PC-9 (cell line): ENCODE measurements around the gene EGFR.

Source experiments
- EZH2 ChIP-seq: fragments of 200-600 bp; sonication (generic); IDR thresholded peaks from 2 replicates; pipeline ENCODE4 v1.8.0; 2017; ENCODE audit warnings: antibody characterized with exemption, low read depth
- TF ChIP-seq, protein P1 (sequence below): fragments of 200-600 bp; sonication (generic); conservative IDR thresholded peaks from 2 replicates; pipeline ENCODE4 v1.6.1; 2017; ENCODE audit warnings: mixed run types, antibody characterized with exemption, mild to moderate bottlenecking, moderate library complexity

DNA sequence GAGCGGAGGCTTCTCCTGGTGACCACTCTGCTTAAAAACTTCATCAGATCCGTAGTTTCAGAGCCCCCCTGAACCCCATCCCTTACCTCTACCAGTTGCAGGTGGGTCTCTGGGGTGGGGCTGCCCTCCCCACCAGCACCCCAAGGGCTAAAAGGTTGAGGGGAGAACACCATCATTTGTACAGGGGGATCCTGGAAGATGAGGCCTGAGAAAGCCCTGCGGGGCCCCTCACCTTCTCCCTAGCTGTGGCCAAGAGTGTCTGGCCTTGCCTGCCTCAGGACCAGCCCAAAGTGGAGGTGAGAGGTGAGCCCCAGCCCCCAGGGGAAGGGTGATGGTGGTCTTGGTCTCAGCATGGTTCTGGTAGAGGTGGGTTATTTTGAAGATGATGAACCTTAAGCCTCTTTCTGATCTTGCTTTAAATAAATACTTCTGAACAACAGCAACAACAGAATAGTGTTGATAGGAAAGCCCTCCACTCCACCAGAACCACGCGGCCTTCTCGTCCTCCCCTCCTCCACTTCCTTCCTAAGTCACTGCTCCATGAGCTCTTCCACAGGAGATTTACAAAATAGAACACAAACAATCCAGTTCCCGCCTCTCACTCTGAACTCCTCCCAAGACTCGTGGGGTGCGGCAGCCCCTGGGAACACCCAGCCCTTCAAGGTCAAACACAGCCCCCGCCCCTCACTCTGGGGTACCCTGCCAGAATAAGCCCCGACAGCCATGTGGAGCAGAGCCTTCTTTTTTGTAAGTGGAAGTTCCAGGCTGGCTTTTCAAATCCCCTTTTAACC, 169.1 kb downstream of the EGFR start:
- TF ChIP-seq, protein P1, sequence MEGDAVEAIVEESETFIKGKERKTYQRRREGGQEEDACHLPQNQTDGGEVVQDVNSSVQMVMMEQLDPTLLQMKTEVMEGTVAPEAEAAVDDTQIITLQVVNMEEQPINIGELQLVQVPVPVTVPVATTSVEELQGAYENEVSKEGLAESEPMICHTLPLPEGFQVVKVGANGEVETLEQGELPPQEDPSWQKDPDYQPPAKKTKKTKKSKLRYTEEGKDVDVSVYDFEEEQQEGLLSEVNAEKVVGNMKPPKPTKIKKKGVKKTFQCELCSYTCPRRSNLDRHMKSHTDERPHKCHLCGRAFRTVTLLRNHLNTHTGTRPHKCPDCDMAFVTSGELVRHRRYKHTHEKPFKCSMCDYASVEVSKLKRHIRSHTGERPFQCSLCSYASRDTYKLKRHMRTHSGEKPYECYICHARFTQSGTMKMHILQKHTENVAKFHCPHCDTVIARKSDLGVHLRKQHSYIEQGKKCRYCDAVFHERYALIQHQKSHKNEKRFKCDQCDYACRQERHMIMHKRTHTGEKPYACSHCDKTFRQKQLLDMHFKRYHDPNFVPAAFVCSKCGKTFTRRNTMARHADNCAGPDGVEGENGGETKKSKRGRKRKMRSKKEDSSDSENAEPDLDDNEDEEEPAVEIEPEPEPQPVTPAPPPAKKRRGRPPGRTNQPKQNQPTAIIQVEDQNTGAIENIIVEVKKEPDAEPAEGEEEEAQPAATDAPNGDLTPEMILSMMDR: no peak
- TF ChIP-seq EZH2: no peak
